Stimulated activated CD4-positive, alpha-beta T cell treated with anti-CD3 and anti-CD28 coated beads, Interleukin-4, amount 100 ng/mL, for 24 hours (primary cell): Measurements from ENCODE around the gene SLC35C1.
A peak's percentile ranks its signal among the peaks of the same experiment; 100 is the strongest.

Experiments
- DNase-seq: peaks from one replicate; pipeline ENCODE4 v3.0.0-alpha.2; 2020

The SLC35C1 gene

DNA sequence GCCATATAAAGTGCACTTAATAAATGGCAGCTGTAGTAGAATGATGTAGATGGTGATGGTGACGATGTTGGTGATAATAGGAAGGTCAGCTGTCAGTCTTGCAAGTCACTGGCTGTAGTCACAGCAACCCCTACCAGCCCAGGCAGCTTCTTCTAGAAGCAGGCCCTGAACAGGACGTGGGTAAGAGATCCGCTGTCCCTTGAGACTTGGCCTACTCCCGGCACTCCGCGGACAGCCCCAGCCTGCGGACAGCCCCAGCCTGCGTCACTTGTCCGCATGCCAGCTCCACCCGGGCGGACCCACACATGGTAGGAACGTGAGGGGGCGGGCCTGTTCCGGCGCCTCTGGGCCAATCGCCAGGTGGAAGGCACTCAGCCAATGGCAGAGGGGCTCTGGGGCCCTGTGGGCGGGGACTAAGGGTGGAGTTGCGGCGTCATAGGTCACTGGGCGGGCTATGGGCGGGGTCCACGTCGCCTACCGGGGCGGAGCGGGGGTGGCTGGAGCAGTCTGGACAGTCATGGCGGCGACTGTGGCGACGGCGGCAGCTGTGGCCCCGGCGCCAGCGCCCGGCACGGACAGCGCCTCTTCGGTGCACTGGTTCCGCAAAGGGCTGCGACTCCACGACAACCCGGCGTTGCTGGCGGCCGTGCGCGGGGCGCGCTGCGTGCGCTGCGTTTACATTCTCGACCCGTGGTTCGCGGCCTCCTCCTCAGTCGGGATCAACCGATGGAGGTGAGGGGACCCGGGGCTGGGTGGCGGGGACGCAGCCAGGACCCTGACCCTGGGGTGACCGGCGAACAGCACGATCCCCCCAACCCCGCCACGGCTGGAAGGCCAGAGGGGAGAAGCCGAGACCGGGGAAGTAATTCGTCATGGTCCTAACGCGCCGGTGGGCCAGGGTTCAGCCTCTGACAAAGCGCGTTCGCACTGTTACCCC, 42.3 kb downstream of the SLC35C1 start, which contains the start of gene CRY2:
TSS of gene CRY2 (plus strand) at position 502 of the 937 bp plus-strand sequence. CDS start at position 518, 16 bp downstream.
- peak; percentile 100 for DNase-seq

DNA sequence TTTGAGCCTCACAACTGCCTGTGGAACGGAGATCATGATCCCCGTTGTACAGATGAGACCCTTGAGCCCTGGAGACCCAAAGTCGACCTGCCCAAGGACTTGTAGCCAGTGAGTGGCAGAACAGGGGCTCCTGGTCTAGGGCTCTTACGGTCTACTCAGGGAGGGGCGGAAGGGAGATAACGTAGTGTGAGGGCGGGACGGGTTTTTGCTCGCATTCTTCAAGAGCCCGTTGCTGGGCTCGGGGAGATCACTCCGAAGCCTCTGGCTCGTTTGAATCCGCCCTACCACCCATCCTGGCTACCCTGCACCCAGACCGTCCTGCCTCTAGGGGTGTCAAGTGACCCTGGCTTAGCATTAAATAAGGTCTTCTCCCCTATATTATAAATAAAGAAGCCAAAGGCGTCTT, 43.0 kb downstream of the SLC35C1 start:
- DNase-seq, result peak; percentile 37

DNA sequence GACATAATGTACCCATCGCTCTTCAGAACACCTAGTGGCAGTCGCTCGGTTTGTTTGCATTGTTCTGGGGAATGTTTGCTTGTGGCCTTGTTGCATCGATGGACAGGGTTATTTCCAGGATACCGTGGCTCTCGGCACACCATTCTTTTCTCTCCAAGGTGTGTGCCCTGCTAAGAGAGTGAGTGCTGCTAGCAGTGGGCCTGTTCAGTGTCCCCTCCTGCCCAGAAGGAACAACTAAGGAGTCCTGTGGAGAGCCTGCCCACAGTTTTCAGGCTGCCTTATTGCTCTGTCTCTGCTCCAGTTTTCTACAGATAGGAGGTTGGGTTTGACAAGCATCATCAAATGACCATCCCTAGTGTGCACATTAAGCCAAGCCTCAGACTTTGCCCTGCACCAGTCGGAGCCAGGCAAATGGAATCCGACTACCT, 43.7 kb downstream of the SLC35C1 start:
- no peak for DNase-seq

DNA sequence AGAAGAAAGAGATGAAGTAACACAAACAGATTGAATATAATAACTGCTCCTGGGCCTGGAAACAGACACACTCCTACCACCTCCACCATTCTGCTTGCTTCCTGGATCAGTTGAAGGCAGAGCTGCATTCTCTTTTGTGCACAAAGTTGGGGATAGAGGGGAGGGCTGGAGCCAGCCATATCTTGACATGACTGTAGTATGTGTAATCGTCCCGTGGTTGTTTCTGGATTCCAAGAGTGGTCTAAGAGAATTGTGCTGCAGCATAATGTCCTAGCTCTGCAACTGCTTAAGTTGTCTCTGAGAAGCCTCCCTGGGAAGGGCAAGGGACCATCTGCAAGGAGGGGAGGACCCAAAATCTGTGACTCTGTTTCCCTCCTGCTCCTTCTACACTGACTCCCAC, 45.5 kb downstream of the SLC35C1 start:
- DNase-seq, result no peak

DNA sequence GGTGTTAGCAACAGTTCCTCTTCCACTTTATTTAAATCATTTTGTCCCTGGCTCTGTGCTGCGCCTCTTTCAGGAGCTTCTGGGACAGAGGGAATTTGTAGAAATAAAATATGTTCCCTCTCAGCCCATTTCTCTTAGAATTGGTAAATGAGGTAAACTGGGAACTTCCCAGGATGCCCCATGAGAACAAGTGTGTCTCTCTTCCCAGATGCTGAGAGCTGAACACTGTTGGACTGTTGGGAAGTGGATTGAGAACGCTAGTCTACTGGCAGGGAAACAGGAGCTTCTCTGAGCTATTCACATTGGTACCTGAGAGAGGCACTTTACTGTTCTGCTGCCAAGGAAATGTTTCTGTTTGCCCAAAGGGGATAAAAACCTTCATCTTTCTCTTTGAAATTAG, 46.3 kb downstream of the SLC35C1 start:
- no peak for DNase-seq

DNA sequence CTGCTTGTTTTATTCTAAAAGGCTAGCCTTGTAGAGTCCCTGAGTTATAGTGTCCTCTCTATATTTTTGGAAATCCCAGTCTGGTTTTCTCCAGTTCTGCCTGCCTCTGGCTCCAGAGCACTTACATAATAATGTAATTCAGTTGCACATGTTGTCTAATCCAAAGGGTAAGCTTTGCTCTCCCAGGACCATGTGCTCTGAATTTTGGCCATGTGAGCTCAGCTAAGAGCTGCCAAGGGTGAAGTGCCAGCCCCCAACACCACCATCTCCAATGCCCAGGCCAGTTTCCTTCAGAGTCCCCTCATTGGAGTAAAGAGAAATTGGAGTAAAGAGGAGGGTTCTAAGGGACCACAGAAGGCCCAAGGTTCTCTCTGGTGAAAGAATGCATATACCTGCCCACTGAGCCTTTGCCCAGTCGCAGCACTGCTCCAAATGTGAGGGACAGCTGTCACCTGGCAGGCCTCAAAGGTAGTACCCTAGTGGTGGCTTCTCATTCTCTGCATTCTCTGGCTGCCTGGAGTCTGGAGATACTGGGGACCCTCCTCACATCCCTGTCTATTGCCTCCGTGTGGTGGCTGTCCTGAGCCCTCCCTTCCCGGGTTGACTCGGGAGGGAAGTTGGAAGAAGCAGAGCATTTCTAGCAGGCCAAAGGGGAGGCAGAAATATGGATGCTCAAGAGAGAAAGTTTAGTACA, 47.2 kb downstream of the SLC35C1 start:
- no peak for DNase-seq

DNA sequence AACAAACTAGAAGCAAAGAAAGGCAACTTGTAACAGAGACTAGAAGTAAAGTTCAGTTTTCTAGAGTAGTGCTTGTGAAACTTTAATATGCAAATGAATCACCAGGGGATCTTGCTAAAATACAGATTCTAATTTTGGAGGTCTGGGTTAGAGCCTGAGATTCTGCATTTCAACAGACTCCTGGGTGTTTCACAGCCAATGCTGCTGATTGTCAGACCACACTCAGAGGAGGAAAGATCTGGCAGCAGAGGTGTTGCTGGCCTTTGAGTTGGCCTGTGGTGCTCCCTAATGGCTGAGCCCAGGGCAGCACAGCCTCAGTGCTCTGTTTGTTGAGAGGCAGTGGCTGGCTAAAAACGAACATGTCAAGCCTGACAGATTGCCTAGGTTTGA, 47.8 kb downstream of the SLC35C1 start:
- no peak for DNase-seq

DNA sequence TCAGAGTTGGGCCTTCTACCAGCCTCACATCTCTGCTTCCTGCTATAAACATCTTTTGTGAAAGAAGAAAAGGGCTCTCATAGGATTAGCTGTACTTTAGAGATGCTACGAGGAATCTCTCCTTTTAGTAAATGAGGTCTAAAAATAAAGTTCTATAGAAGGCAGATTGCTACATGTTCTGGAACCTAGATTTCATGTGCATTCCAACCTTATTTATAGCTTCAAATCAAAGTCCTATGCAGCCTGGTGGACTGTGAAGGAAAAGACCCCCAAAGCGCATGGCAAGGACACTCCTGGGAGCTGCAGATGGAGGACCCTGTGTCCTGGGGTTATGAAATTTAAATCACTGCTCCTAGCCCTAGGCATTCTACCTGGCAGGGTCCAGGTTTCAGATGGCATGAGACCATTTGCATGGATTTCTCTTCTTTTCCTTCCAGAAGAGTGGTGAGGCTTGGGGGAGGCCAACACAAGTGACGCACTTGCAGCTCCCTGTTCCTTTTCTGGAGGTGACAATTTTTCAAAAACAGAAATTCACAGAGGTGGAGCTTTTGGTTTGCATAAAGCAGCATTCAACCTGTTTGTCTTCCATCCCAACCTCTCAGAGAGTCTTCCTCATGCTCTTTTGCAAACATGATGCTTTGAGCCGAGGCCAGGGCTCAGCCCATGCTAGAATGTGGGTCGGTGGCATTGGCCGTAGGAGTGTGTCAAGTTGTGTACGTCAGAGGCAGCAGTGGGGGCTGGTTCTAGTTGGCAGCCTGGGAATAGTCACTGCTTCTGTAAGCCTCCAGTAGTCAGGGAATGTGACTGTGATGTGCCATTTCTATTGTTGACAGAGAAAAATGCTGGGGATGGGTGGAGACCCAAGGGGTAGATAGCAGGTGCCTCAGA, 48.6 kb downstream of the SLC35C1 start:
- DNase-seq, result no peak

DNA sequence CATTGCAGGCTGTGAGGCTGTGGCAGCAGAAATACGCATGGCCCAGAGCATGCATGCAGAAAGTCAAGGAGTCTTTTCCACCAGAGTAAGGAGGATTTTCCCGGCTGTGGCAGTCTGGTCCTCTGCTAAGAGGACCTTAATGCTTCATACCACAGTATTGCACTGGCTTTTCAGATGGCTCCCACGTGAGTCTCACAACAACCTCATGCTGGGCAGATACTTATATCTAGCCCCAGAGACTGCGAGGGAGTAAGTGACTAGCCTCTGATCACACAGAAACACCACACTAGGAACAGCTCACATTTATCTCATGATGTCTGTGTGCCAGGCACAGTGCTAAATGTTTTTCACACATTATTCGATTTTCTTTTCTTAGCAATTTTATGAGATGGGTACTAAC, 50.4 kb downstream of the SLC35C1 start:
- no peak for DNase-seq

DNA sequence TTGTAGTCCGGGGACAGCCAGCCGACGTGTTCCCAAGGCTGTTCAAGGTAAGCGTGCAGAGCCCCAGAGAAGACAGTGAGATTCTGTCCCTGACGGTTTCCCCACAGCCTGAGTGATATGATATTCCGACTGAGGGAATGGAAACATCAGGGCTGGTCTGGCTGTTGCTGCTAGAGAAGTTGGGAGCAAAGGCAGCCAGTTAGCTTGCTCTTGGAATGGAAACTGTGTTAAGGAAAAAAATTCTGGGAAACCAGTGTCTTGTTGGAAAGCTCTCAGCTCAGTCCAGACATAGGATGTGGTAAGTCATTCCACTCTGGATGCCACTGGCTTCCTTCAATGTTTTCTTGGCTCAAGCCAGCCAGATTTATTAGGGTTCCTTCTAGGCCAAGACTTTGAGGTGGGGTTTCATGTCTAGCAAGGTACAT, 51.1 kb downstream of the SLC35C1 start:
- no peak for DNase-seq

DNA sequence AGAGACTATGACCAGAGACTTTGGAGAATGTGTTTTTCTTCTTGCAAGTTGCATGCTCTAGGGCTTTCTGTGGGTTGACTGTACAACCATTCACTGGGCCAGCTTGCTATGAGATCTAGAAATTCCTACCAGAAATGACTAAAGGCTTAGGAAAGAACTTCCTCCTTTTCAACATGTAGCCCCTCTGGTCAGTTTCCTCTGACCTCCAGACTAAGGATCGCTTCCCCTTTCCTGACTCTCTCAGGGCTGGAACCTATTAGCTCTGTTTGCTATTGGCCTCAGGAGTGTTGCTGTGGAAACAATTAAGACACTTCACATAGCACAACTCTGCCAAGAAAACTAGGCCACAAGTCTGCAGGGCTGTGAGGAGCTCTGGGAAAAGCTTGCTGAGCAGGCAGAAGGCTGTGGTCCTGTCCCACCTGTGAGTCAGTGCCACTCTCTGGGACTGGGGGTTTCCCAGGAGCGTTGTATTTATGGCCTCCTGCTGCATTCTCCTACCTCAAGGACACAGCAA, 53.1 kb downstream of the SLC35C1 start:
- DNase-seq, result no peak

DNA sequence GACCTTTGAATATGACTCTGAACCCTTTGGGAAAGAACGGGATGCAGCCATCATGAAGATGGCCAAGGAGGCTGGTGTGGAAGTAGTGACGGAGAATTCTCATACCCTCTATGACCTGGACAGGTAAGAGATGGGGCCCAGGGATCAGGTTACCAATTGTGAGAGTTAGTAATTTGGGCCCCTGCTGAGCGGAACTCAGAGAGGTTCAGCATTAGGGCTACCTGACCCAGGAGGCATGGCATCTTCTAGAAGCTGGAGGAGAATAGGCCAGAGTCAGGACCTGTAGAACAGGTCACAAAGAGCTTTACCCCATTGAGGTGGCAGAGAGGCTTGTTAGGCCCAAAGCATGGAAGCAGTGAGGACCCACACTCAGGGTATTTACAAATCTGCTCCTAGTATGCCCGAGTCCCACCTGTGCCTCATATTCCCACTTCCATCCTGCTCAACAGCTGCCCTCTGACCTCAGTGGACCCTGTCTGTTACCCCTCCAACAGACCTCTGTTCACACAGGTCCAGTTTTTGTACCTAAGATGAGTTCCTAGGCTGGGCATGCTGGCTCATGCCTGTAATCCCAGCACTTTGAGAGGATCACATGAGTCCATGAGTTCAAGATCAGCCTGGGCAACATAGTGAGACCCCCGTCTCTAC, 53.9 kb downstream of the SLC35C1 start:
- DNase-seq, result no peak

DNA sequence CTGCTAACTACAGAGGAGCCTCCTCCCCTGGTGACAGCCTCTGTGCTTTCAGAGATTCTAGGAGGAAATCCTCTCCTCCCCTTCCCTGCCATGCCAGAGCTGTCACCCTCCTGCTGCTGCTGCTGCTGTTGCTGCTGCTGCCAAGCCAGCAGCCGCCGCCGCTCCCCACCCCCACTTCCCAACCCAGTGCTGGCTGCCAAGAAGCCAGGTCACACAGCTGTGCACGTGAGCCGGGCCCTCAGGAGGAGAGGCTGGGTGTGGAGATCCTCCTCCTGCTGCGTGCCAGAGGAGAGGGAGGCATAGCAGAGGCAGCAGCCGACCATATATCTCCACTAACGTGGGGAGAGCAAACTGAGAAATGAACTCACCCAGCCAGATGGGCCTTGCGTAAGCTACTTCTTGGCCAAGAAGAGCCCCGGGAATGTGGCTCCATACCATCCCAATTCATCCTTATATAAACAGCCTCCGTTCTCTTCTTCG, 54.8 kb downstream of the SLC35C1 start:
- no peak for DNase-seq

DNA sequence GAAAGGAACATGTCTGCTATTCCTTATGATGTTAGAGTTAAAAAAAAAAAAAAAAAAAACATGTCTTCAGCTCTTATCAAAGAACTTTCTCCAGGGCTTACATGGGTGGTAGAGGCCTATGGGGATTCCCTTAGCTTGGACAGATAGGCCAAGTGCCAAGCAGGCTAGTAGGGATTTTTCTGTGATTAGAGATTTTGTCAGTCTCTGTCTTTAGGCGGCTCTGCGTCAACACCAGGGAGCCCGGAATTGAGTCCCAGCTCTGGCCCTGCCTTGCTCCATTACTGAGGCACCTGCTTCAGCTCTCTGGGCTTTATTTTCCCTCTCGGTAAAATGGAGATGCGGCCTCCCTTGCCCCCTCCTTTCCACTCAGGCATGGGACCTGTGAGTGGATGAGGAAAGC, 55.4 kb downstream of the SLC35C1 start:
- DNase-seq, result no peak

DNA sequence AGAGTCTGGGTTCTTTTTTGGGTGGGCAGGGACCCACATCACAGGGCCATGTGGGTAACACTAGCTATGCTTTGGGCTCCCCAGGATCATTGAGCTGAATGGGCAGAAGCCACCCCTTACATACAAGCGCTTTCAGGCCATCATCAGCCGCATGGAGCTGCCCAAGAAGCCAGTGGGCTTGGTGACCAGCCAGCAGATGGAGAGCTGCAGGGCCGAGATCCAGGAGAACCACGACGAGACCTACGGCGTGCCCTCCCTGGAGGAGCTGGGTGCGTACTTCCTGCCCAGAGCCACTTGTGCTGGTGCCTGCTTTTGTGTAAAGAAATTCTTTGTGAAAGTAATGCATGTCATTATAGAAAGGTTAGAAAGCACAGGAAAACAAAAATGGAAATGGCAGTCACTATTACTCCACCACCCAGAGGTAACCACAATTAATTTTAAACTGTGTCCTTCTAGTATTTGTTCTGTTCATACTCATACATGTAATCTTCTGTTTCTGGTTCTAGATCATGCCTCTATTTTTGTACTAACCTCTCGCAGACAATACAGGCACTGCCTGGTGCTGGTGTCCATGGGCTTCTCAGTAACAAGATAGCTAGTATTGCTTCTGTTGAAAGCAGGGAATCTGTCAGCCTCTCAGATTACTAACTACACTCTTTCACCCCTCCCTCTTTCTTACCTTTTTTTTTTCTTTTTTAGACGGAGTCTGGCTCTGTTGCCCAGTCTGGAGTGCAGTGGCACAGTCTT, 56.0 kb downstream of the SLC35C1 start:
- DNase-seq, result no peak
